IgD-negative memory B cell (primary cell): Measurements from ENCODE around the gene DMRT3. TPM values are rescaled to one million over a fixed set of nuclear protein-coding genes. Genes with fewer than 3 reads are reported as not detected.

ENCODE experiments used
- polyA plus RNA-seq: library from polyadenylated mRNA; unstranded; fragments of 300-500 nt; fragmentation: Illumina TruSeq; gene quantifications from one replicate; pipeline ENCODE4 v1.2.3, GENCODE V29; 2021

DMRT3 gene
- polyA plus RNA-seq, 1 donor from 2014 or later: not detected

Other genes with a start within 250 kb of the DMRT3 start
- gene DMRT1, start 135.0 kb upstream of the DMRT3 start, polyA plus RNA-seq: not detected
- gene DMRT2, start 73.7 kb downstream of the DMRT3 start, polyA plus RNA-seq: not detected